HepG2 (cell line): ENCODE results near the gene KMT5C. TPM values are rescaled to one million over a fixed set of nuclear protein-coding genes. Genes with fewer than 3 reads are reported as not detected.

Experiments used
- BRF2 ChIP-seq: sonication (generic); formaldehyde crosslinking; IDR thresholded peaks from 2 replicates; pipeline ENCODE4 v1.8.1; 2022; ENCODE audit warnings: mild to moderate bottlenecking, missing genetic modification reagents
- E2F5 ChIP-seq: sonication (generic); formaldehyde crosslinking; conservative IDR thresholded peaks from 2 replicates; pipeline ENCODE4 v1.4.0; 2020; ENCODE audit warnings: missing genetic modification reagents
- EZH2 ChIP-seq: conservative IDR thresholded peaks from 2 replicates; pipeline ENCODE4 v1.6.1; 2012; ENCODE audit warnings: mild to moderate bottlenecking, low read depth, low read length, moderate library complexity
- HNRNPUL1 ChIP-seq: fragments of 200-400 bp; formaldehyde crosslinking; IDR thresholded peaks from 2 replicates; pipeline ENCODE4 v1.6.1; 2017; ENCODE audit warnings: low read depth, mild to moderate bottlenecking, low read length, moderate library complexity
- HOXA3 ChIP-seq: sonication (generic); formaldehyde crosslinking; IDR thresholded peaks from 2 replicates; pipeline ENCODE4 v1.5.0; 2020; ENCODE audit warnings: missing genetic modification reagents
- KDM5B ChIP-seq: sonication (generic); formaldehyde crosslinking; IDR thresholded peaks from 2 replicates; pipeline ENCODE4 v1.4.0; 2020; ENCODE audit warnings: missing genetic modification reagents, mild to moderate bottlenecking, borderline replicate concordance
- MBNL3 ChIP-seq: fragments of 250-450 bp; sonication (Bioruptor Pico); conservative IDR thresholded peaks from 2 replicates; pipeline ENCODE4 v1.8.0; 2022; ENCODE audit warnings: mild to moderate bottlenecking, inconsistent platforms
- NBN ChIP-seq: fragments of 450-650 bp; conservative IDR thresholded peaks from 2 replicates; pipeline ENCODE4 v1.6.1; 2017
- RAD51 ChIP-seq: fragments of 450-650 bp; IDR thresholded peaks from 2 replicates; pipeline ENCODE4 v1.6.1; 2016; ENCODE audit warnings: borderline replicate concordance
- RFX3 ChIP-seq: IDR thresholded peaks from 2 replicates; pipeline ENCODE4 v1.6.1; 2016; ENCODE audit warnings: missing biosample characterization, missing genetic modification reagents
- THAP9 ChIP-seq: sonication (generic); formaldehyde crosslinking; IDR thresholded peaks from 2 replicates; pipeline ENCODE4; 2020; ENCODE audit warnings: missing genetic modification reagents, mild to moderate bottlenecking, borderline replicate concordance
- YEATS4 ChIP-seq: sonication (generic); formaldehyde crosslinking; IDR thresholded peaks from 2 replicates; pipeline ENCODE4 v1.4.0; 2020; ENCODE audit warnings: missing genetic modification reagents, borderline replicate concordance
- ZFP82 ChIP-seq: sonication (generic); formaldehyde crosslinking; IDR thresholded peaks from 2 replicates; pipeline ENCODE4 v1.5.1; 2020; ENCODE audit warnings: mild to moderate bottlenecking, missing genetic modification reagents, borderline replicate concordance
- ZNF142 ChIP-seq: sonication (generic); formaldehyde crosslinking; IDR thresholded peaks from 2 replicates; pipeline ENCODE4 v1.4.0; 2020; ENCODE audit warnings: missing genetic modification reagents
- ZNF777 ChIP-seq: sonication (generic); formaldehyde crosslinking; IDR thresholded peaks from 2 replicates; pipeline ENCODE4 v1.4.0; 2020; ENCODE audit warnings: missing genetic modification reagents
- ZNF780A ChIP-seq: sonication (generic); formaldehyde crosslinking; IDR thresholded peaks from 2 replicates; pipeline ENCODE4 v1.8.0; 2022; ENCODE audit warnings: mild to moderate bottlenecking, missing genetic modification reagents, moderate library complexity
- ZNF891 ChIP-seq: sonication (generic); formaldehyde crosslinking; IDR thresholded peaks from 2 replicates; pipeline ENCODE4 v1.5.0; 2020; ENCODE audit warnings: mild to moderate bottlenecking, missing genetic modification reagents
- polyA plus RNA-seq, 8 experiments: library from polyadenylated mRNA; depleted of rRNA in 3 of 8; stranded (reverse) in 7 of 8; unstranded in 1 of 8; fragments of >200 nt; fragmentation: Illumina TruSeq in 4 of 8; extraction: Trizol in 4 of 8; gene quantifications; 2 replicates each; pipeline versions ENCODE4 v1.2.1 to v1.2.3, GENCODE V29; 2011 to 2016; ENCODE audit warnings: low read depth in 4 of 8, missing spikeins in 1 of 8, mixed read lengths in 1 of 8; ENCODE audit not compliant: insufficient read depth in 1 of 8
- total RNA-seq, 5 experiments: library from RNA; depleted of rRNA; stranded (reverse); fragments of >200 nt; fragmentation: Illumina TruSeq; extraction: Trizol; gene quantifications; 2 replicates each; pipeline ENCODE4 v1.2.3, GENCODE V29; 2016; ENCODE audit warnings: low read depth in 1 of 5

Gene KMT5C
- total and polyA plus RNA-seq, 2 of the 13 experiments (the other 11 are each of a cell fraction or from before 2014, with no cell fraction given): 5.5 to 9.0 TPM

- TF ChIP-seq ZNF142 (CRISPR knock-in tag) (no peak), RAD51 (no peak), HOXA3 (peak; percentile 30; the same call in 1 of the 2 replicates), KDM5B (CRISPR knock-in tag) (no peak), MBNL3 (no peak), ZNF891 (CRISPR knock-in tag) (no peak), E2F5 (CRISPR knock-in tag) (no peak), THAP9 (CRISPR knock-in tag) (0 out of 2 replicates have a peak, but pooled peaks have one; percentile 9), YEATS4 (CRISPR knock-in tag) (peak; percentile 55; the same call in 1 of the 2 replicates), ZNF780A (CRISPR knock-in tag) (no peak), ZFP82 (CRISPR knock-in tag) (no peak), EZH2 (no peak), ZNF777 (CRISPR knock-in tag) (peak; percentile 13; the same call in 1 of the 2 replicates), NBN (no peak), BRF2 (CRISPR knock-in tag) (no peak), RFX3 (no peak), HNRNPUL1 (no peak)
These were observed 37.9 kb downstream of the KMT5C start (continued) for GRCh38 chr19:55377356-55378131.
